ENCODE results near the gene DDX1.
"Not testable (repeated sequence)": the region's sequence is repeated elsewhere in the genome, so short reads cannot be mapped to it uniquely, and the experiment has no call there.

DDX1 gene

DNA sequence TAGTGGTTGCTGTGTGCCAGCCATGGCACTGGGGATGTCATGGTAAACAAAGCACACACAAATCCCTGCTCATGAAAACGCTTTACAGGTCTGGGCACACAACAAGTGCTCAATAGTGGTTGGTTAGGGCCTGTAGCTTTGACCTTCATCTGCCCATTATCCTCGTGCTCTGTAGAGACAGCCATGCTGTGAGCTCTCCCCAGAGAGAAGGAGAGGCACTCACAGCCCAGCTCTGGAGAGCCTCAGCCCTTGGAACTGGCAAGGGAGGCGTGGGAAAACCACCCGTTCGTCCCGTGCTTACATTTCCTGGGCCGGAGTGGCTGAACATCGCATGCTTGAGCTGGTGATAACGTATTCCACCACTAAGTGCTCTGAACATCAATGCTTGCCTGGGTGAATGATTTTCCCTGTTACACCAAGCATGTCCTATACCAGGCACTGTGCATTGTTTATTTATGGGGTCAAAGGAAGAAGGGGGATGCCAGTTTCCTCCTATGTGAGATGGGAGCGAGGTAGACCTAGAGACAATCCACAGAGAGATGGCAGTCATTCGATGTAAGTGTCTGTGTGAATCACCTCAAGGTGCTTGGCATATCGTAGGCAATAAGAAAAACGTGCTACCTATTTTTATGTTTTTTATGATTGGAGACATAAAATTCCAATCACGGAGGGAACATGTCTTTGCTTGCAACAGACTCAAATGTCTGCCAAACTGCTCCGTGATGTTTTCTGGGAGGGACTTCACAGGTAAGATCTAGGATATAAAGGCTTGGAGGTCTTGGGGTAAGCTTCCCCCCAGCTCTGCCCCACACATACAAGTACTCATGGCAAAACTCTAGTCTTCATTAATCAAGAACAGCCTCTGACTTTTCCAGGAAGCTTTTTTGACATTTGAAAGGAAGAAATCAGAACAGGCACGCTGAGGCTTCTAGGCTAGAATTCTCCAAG is 75.5 kb downstream of the DDX1 start:
- no peak for DNase-seq

DNA sequence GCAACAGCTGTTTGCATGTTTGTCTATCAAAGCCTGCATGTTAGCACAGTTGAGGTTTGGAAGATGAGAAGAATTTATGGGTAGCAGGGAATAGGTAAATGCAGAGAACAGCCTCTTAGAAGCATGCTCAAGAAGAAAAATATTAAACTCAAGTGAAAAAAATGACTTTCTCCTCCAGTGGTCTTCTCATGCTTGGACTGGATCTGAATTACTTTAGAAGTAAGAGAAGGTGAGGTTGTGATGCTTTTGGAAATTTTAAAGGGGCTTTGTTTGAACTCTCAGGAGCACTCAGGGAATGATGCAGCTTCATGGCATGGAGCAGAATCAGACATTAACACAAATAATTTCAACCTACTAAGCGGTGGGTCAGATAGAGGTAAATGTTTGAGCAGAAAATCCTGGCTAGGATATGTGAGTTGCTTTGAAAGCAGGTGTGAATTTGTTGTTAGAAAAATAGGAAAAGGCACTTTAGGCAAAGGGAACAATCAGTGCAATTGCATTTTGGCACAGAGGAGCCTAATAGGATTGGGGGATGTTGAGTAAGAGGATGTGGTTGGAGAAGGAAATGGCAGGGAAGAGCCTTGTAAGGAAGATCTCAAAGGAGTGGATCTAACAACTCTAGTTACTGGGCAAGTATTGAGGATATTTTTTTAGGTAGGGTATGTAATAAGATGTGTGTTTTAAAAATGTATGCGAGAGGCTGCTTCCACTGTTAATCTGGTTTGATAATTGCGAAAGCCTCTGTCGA is 76.3 kb downstream of the DDX1 start:
- no peak for DNase-seq

DNA sequence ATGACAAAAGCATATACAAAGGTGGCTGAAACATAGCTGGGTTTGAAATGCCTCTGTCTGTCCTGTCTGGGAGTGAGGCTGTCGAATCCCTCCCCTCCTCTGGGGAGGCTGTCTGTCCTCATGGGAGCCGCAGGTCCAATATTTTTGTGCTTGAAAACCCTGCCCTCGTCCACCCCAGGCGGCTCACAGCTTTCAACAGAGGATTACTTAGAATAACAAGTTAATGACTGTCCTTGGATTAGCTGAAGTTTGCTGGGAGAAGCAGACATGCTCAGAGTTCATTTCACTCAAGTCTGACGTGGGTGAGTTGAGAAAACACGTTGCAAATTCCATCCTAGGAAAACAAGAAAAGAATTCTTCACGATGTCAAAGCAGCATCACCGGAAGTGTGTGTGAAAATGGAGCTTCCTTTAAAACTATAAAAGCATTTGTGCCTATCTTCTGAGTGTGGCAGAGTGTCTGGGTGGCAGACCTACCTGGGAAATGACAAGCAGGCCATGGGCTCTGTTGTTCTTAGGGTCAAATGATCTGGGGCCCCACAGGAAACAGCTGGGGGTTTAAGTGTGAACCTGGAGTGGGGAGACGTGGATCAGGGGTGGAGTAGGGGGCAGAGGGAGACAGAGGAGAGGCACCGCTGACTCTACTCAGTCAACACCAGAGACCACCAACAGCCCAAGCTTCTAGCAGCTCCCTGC is 77.1 kb downstream of the DDX1 start:
- no peak for DNase-seq

DNA sequence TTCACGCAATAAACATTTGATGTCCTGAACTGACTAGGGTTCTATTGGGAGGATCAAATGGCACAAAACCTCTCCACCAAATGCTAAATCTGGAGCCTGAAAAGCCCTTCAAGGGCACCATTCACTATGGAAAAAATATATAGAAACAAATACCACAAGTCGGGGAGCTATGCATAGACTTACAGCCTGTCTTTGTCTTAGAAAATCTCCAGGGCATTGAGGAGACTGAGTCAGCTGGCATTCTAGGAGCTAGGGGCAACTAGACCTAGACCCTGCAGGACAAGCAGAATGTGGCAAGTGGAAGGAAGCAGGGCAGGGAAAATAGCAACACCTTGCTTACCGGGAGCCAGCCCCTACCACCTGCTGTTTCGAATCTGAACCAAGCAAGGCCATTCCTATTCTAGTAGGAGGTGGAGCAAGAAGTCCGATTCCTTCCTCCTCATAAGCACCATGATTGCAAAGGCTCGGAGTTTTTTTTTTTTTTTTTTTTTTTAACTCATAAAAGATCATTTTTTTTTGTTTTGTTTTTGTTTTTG is 77.8 kb downstream of the DDX1 start:
- DNase-seq, result no peak

DNA sequence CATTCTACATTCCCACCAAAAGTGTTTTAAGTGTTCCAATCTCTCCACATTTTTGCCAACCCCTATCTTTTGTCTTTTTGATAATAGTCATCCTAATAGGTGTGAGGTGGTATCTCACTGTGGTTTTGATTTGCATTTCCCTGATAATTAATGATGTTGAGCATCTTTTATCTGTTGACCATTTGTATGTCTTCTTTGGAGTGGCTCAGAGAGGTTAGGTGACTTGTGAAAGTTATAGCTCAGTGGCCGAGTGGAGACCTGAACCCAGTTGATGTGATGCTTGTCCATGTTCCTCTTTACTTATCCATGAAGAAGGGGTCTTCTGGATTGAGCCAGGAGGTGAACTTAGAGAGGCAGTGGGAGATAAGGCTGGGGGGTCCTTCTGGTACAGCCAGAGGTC is 78.8 kb downstream of the DDX1 start:
- DNase-seq, result no peak

DNA sequence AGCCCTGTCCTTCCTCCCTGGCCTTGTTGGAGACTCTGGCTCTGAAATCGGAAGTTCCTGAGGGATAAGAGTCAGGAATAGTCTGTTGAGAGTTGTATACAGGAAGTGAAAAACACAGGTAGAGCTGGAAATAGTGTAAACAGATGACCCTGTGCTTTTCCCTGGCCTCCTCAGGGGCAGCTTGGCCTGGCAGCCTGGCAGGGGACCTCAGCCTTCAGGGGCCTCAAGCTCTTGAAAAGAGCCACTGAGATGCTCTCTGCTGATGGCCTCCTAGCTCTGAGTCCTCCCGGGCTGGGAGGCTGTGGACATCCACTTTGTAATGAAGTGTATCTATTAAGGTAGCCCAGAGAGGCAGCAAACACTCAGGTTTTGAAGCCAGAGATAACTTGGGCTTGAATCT is 79.3 kb downstream of the DDX1 start:
- no peak for DNase-seq

DNA sequence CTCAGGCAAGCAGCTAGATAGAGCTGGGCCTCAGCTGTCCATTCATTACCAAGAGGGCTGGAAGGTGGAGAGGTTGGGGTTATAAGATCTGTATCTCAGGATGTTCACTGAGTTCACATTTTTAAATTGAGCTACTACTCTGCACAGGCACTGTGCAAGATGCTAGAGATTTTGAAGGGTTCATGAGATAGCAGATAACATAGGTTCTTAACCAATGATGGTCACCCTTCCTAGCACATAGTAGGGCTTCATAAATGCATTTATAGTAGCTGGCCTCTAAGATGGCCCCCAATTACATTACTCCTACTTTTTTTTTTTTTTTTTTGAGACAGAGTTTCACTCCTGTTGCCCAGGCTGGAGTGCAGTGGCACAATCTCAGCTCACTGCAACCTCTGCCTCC is 79.7 kb downstream of the DDX1 start:
- no peak for DNase-seq

DNA sequence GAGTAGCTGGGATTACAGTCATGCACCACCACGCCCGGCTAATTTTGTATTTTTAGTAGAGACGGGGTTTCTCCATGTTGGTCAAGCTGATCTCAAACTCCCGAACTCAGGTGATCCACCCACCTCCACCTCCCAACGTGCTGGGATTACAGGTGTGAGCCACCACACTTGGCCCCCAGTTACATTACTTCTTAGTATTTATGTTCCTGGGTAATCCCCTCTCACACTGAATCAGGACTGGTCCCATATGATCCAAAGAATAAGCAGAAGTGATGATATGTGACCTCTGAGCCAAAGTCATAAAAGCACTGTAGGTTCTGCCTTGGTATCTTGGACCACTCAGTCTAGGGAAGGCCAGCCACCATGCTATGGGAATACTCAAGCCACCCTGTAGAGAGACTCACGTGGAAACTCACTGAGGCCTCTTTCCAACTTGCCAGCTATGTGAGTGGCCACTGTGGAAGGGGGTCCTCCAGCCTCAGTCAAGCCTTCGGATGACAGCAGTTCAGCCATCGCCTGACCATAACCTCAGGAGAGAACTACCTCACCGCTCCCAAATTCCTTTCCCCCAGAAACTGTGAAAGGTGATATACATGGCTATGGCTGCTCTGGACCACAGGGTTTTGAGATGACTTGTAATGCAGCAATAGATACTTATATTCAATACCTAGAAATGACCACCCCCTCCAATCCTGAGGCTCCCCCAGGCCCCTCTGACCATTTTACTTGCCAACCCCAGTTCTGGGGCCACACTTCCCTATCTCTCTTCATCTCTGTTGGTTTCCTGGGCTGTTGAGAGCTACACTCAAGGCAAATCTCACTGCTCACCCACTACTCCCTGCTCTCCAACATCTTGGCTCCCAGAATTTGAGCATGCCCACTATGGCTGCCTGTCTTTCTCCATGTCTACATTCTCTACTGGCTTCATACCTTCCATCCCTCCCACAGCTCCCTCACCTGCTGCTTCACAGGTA is 80.5 kb downstream of the DDX1 start:
- DNase-seq, result no peak

DNA sequence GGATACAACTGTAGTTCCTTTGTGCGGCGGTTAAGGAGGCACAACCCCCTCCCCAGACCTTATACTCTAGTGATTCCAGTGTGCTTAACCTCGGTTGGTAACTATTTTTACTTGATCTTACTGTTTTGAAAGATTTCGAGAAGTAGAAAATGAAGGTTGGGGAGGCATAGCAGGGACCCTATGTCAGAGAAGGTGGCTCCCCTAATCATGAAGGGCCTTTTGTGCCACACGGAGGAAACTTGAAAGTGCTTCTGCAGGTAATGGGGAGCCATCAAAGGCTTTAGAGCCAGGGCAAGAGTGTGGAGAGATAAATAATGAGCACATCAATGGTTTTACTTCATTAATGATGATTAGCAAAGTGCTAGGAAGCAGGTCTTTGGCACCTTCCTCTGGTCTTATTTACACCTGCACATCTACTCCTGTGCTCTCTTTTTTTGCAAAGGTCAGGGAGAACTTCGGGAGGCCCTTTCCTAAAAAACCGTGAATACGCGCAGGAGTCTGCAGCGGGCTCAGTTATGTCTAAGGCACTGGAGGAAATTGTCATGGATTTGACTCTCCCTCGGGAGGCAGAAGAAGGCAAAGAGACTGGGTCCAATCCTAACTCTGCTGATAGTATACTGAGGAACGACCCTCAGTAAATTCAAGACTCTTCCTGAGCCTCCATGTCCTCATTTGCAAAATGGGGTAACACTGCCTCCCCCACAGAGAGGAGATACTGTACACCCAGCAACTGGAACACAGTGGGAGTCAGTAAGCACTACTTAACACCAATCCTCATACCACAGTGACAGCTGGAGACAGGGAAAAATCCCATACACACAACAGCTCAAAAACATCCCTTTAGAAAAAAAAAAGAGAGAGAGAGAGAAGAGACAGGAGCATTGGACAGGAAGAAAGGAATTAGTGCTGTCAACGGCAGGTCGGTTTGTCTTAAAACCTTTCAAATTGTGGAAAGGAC is 81.6 kb downstream of the DDX1 start:
- no peak for DNase-seq

DNA sequence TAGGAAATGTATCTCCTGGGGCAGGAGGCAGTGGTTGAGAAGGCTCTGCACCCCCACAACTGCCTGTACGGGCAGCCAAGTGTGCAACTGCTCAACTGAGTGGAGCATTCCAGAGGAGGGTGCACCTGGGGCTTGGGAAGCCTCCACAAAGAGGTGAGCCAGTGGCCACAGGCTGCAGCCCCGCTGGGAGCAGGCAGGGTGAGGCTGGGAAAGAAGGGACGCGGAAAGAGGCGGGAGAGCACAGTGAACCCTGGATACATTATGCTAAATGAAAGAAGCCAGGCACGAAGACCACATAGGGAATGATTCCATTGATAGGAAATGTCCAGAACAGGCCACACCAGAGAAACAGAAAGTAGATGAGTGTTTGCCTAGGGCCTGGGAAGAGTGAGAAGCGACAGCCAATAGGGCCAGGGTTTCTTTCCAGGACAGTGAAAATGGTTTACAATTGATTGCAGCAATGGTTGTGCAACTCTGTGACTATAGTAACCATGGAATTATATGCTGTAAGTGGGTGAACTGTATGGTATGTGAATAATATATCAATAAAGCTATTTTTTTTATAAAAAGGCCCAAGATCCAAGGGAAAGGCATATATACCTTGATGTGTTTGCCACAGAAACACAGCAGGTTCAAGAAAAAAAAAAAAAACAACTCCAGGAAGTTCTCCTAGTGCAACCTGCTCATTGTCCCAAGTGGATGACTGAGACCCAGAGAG is 82.4 kb downstream of the DDX1 start:
- no peak for DNase-seq

DNA sequence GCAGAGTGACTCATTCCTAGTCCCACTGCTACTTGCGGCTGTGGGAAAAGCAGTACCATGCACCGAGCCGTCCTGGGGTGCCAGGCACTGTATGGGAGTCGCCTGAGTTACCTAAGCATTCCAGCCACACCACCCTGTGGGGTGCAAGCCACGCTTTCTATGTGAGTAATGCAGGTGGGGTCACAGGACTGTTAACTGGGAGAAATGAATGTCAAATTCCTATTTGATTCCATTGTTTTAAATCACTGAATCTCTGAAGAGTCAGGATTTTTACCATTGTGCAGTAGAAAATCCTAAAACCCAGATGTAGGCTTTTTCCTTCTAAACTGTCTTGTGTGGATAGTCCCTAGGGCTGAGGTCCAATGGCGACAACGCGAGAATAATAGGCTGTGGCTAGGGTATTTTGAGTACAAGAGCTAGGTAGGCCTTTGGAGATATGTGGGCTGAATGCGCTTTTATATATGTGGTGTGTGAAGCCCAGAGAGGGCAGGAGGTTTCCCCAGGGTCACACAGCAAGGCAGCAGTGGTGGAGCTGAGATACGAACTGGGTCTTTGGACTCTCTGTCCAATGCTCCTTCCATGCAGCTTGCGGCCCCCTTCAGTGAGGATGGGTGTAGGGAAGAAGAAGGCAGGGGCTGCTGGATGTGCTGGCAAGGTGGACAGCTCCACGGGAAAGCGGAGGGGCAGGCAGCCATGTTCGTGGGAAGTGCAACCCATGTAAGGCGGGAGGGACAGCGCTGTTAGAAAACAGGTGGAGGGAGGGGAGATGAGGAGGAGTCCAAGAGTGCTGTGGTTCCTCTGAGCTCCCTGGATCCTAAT is 83.2 kb downstream of the DDX1 start:
- no peak for DNase-seq

DNA sequence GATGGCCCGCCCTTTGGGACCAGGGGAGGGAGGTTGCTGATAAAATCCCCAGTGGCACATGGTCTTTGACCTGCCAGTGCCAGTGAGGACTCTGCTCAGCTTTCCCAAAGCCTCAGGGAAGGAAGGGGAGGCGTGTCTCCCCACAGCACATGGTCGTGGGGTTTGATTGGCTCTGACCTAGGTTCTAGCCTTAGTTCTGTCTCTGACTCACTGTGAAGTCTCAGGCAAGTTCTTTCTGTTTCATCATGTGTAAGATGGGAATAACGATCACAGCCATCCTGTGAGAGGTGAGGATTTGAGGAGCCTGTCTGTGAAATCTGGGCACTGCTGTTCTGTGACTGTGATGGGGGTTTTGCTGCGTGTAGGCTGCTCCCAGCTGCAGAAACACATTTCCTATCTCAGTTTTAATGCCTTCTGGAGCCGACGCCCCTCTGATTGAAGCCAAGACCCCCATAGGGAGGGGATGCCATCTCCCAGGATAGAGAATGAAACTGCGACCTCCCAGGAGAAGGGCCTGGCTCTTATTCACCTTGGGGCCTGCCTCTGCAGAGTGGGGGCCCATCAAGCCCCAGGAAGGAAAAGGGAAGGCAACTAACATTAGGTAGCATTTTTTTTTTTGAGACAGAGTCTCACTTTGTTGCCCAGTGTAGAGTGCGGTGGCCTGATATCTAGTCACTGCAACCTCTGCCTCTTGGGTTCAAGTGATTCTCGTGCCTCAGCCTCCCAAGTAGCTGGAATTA is 84.0 kb downstream of the DDX1 start:
- no peak for DNase-seq

DNA sequence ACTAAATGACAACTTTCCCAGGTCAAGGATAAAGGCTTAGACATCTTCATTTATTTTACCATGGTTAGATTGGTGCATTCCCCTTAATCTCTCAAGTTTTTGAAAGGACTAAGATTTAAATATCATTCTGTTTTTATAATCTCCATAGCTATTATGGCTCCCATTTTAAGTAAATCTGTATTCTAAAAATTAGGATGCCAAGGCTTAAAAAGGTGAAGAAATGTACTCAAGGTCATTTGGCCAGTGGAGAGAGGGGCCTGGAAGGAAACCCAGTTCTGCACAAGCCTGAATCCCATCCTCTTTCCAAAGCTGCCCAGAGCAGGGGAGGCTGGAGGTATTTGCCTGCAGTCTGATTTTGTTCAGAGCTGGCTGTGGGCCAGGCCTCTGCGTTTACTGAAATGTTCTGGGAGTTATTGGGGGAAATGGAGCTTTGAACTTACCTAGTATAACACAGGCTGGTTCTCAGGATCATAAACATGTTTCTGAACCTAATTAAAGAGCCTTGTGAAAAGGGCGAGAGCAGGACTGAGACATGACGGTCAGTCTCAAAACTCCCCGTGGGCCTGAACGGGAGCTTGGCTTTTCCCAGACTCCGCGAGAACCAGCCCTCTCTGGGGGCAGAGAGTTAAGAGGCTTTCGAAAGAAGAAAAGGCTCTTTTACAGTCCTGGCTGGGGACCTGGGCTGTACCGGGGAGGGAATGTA is 85.6 kb downstream of the DDX1 start:
- DNase-seq, result no peak

DNA sequence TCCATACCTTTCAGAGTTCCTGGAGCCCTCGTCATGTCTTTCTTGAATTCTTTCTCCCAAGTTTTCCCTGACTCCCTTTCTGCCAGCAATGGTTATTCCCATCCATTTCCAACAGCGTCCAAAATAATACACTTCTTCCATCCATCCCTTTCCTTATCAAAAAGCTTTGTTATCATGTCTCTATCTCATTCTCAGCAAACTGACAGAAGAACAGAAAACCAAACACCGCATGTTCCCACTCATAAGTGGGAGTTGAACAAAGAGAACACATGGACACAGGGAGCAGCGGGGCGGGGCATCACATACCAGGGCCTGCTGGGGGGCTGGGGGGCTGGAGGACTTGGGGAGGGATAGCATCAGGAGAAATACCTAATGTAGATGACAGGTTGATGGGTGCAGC is 86.7 kb downstream of the DDX1 start:
- DNase-seq, result no peak

DNA sequence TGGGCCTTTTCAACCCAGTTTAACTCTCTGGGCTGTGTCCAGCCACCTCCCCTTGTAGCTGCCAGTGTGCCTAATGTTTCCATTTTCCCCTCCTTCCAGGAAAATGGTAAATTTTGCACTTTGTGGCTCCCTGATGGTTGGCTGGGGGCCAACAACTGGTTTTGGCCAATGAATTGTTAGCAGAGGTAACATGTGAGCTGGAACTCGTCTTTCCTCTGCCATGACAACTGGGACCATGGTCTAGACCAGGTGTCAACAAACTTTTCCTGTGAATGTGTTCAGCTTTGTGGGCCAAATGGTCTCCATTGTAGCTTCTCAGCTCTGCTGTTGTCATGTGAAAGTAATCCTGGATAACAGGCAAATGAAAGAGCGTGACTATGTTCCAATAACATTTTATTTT is 87.2 kb downstream of the DDX1 start:
- no peak for DNase-seq

DNA sequence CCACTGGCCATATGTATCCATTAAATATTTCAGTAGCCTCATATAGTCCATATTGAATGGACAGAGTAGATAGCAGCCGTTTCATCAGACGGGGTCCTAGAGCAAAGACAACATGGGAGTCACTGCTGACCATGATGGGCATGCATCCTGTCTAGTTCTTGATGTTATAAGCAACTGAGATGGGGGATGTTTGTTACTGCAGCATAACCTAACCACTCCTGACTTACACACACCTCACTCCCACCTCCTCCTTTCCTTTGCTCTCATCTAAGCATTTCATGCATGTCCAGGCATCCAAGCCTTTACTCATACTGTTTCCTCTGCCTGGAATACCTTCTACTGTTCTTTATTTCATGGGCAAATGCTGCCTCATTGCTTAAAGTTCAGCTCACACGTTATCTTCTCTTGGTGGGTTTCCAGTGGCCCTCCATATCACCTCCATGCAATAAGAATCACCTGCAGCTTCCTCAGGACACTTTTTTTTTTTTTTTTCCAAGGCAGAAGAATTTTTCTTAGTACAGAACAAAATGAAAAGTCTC is 87.8 kb downstream of the DDX1 start:
- DNase-seq, result no peak

DNA sequence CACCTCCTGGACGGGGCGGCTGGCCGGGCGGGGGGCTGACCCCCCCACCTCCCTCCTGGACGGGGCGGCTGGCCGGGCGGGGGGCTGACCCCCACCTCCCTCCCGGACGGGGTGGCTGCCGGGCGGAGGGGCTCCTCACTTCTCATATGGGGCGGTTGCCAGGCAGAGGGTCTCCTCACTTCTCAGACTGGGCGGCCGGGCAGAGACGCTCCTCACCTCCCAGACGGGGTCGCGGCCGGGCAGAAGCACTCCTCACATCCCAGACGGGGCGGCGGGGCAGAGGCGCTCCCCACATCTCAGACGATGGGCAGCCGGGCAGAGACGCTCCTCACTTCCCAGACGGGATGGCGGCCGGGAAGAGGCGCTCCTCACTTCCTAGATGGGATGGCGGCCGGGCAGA is 88.5 kb downstream of the DDX1 start:
- DNase-seq, result not testable (repeated sequence)

Data from NCI-H1694 (cell line).